Mammary epithelial cell (primary cell): ENCODE results near the gene NCF2.
A peak's percentile ranks its signal among the peaks of the same experiment; 100 is the strongest.

Source experiments
- EZH2 ChIP-seq: IDR thresholded peaks from 2 replicates; pipeline ENCODE4 v1.6.1; 2012; ENCODE audit warnings: low read length, inconsistent platforms, borderline replicate concordance
- TF ChIP-seq, protein P1 (sequence below), 2 donors: IDR thresholded peaks in 1 of 2; conservative IDR thresholded peaks in 1 of 2; 2 replicates each; pipeline ENCODE4 v1.5.1; 2011 to 2012; ENCODE audit warnings: inconsistent platforms in 2 of 2, low read length in 2 of 2, mild to moderate bottlenecking in 2 of 2, control low read depth in 1 of 2, low read depth in 1 of 2; ENCODE audit not compliant: insufficient read depth in 1 of 2; ENCODE audit errors: extremely low read depth in 1 of 2

- TF ChIP-seq, protein P1, sequence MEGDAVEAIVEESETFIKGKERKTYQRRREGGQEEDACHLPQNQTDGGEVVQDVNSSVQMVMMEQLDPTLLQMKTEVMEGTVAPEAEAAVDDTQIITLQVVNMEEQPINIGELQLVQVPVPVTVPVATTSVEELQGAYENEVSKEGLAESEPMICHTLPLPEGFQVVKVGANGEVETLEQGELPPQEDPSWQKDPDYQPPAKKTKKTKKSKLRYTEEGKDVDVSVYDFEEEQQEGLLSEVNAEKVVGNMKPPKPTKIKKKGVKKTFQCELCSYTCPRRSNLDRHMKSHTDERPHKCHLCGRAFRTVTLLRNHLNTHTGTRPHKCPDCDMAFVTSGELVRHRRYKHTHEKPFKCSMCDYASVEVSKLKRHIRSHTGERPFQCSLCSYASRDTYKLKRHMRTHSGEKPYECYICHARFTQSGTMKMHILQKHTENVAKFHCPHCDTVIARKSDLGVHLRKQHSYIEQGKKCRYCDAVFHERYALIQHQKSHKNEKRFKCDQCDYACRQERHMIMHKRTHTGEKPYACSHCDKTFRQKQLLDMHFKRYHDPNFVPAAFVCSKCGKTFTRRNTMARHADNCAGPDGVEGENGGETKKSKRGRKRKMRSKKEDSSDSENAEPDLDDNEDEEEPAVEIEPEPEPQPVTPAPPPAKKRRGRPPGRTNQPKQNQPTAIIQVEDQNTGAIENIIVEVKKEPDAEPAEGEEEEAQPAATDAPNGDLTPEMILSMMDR (conservative IDR thresholded peaks at IDR 0.05 in 1 of 2, IDR thresholded peaks at IDR 0.05 in 1 of 2; ENCODE audit: extremely low read depth in 1 of 2, insufficient read depth in 1 of 2, low read depth in 1 of 2, low read length in 2 of 2) = peak; percentile 75 to 78
- TF ChIP-seq EZH2 = no peak
Observed at GRCh38 chr1:183543619-183544204, 46.5 kb downstream of the NCF2 start.
